ENCODE results near the gene RIBC2. TPM values are rescaled to one million over a fixed set of nuclear protein-coding genes. Genes with fewer than 3 reads are reported as not detected.
A peak's percentile ranks its signal among the peaks of the same experiment; 100 is the strongest.
"Not testable (repeated sequence)": the region's sequence is repeated elsewhere in the genome, so short reads cannot be mapped to it uniquely, and the experiment has no call there.

RIBC2 gene
- polyA plus RNA-seq, 4 donors: 3.4 to 7.5 (median 7.4) TPM

- DNase-seq (ENCODE audit: low read depth in 4 of 4, low spot score in 3 of 4): no peak
Observed at GRCh38 chr22:45446216-45446615, 32.7 kb downstream of the RIBC2 start.

- not testable (repeated sequence) for DNase-seq (ENCODE audit: low read depth in 4 of 4, low spot score in 3 of 4)
Observed at GRCh38 chr22:45447596-45447995, 34.1 kb downstream of the RIBC2 start.

- no peak for DNase-seq (ENCODE audit: low read depth in 4 of 4, low spot score in 3 of 4)
Observed at GRCh38 chr22:45448431-45448830, 34.9 kb downstream of the RIBC2 start.

- DNase-seq (ENCODE audit: low read depth in 4 of 4, low spot score in 3 of 4): not testable (repeated sequence)
Observed at GRCh38 chr22:45449442-45449841, 35.9 kb downstream of the RIBC2 start.

DNA sequence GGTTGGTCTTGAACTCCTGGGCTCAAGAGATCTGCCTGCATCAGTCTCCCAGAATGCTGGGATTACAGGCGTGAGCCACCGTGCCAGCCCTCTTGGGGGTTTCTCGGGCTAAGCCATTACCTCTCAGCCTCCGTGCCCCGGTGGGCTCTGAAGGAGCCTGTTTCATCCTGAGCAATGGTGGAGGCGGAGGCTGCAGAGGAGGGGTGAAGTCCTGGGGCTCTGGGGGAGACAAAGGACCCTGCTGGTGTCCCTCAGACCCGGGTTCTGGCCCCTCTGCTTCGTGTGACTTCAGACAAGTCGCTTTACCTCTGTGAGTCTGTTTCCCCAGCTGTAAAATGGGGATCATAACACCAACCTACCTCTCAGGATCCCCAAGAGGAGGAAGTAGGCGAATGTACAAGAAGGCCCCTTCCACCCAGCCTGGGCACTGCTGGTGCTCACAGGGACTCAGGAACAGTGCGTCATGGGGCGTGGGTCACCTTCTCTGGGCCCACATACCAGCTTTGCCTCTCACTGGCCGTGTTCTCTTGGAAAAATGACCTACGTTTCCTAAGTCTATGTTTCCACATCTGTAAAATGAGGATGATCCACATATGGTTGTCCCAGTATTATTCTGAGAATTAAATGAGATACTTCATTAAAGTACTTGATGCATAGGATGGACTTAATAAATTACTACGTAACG, 36.8 kb downstream of the RIBC2 start:
- DNase-seq (ENCODE audit: low read depth in 4 of 4, low spot score in 3 of 4): no peak

GRCh38 chr22:45450921-45451651, 37.6 kb downstream of the RIBC2 start:
- no peak for DNase-seq (ENCODE audit: low read depth in 4 of 4, low spot score in 3 of 4)

DNA sequence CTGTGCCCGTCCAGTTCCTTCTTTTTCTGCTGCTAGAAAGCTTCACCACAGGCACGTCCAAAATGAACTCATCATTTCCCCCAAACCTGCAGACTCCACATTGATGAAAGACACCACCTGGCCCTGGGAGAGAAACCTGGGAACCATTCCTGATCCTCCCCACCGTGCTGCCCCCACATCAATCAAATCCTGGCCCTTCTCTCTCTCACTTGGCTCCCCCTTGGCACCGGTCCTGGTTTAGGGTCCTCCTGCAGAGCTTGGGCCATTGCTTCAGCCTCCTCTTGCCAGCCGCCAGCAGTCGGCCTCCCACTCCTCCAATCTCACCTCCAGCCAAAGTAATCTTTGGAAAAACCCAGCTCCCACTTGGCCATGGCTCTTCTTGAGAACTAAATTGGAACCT, 38.5 kb downstream of the RIBC2 start:
- no peak for DNase-seq (ENCODE audit: low read depth in 4 of 4, low spot score in 3 of 4)

DNA sequence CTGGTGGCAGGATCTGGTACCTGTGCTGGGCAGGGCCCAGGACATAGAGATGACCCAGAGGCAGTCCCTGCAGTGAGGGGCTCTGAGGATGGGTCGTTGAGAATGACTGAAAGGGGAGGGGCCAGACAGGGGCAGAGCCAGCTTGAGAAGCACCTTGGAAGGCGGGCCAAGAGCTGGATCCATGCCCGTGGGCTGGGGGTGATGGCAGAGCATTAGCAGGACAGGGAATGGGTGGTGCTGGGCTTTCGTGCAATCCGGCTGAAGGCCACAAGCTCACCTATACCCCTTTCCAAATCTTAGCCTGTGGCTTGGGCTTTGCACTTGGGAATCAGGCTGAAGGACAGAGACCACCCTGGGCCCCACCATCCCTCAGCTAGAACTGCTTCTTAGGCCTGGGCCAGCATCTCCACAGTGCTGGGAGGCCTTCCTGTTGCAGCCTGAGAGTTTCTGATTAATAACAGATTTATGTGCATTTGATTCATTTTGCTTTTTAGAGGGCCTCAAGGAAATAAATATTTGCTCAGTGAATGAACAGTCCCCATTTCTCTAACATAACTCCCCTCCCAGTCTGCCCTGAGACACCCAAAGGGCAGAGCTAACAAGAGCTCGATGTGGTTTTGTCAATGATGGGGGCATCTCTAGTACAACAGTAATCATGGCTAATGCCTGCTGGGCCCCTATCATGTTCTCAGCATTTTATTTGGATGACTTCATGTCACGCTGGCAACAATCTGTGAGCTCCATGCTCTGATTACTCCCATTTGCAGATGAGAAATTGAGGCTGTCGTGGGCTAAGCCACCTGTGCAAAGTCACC, 39.3 kb downstream of the RIBC2 start:
- DNase-seq (ENCODE audit: low read depth in 4 of 4, low spot score in 3 of 4): no peak

DNA sequence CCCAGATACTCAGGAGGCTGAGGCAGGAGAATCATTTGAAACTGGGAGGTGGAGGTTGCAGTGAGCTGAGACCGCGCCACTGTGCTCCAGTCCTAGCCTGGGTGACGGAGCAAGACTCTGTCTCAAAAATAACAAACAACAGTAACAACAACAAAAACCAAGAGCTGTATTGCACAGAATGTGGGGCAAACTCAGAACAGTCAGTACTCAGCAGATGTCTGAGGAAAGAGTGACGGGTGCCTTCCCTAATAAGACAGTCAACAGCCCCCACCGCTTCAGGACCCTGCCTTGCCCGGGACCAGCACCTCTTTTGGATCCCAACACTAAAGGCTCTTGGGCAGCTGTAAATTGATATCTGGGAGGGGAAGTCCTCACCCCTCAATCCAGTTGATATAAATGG, 40.3 kb downstream of the RIBC2 start:
- DNase-seq (ENCODE audit: low read depth in 4 of 4, low spot score in 3 of 4): no peak

DNA sequence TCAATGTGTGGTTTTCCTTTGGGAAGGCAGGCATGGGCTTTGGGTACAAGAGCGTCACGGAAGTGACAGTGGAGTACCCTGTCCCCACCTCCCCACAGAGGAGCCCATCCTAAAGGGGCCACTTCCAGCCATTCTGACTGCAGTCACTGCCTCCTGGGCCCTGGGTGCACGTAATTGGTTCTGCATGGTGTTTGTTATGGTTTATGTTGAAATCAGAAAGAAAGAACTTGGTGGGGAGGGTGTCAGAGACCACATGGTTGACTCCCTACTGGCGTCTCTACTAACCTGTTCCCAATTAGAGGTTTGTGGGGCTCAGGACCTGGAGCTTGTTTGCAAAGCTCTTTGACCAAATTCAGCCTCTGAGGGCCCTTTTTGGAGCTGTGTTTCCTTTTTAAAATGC, 40.8 kb downstream of the RIBC2 start:
- no peak for DNase-seq (ENCODE audit: low read depth in 4 of 4, low spot score in 3 of 4)

DNA sequence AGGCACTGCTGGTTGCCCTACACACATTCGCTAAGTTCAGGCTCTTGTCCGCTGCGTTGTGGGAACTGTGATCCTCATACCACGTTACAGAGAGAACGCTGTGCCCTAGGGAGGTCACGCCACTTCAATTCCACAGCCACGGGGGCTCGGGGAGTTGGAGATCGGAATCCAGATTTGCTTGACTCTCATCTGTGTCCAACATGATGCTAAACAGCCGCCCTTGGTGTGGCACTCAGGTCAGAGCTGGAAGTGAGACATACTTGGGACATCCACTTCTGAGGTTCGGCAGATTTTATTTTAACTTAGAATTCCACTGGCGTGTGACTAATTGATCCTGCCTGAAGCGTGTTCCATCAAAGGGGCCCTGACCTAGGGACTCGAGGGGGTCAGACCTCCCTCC, 41.7 kb downstream of the RIBC2 start:
- no peak for DNase-seq (ENCODE audit: low read depth in 4 of 4, low spot score in 3 of 4)

DNA sequence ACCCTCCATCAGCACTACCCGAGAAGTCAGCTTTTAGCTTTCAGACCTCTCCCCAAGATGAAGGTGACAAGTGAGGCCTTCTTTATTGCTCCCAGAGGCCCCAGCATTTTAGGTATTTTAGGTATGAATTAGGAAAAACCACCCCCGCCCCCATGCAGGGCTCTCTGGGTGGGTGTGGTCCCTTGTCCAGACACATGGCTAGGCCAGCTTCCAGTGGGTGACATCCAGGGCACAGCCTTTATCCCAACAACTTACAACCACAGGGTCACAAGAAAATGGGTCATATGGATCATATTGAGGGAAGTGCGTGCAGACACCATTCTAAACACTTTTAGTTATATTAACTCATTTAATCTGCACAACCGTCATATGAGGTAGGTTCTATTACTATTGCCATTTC, 42.1 kb downstream of the RIBC2 start:
- DNase-seq (ENCODE audit: low read depth in 4 of 4, low spot score in 3 of 4): no peak

DNA sequence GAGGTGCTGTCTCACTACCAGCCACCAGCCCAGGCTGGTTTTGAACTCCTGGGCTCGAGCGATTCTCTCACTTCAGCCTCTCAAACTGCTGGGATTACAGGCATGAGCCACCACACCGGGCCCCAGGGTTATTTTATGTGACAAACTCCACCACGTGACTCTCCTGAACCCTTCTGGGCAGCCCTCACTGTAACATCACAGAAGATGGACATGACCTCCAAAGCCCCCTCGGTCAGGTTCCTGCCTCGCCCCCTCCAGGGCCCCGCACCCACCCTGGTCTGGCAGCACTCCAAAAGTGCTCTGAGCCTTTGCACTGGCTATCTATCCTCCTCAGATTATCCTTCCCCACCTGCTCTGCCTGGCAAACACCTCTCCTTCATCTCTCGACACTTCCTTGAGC, 43.3 kb downstream of the RIBC2 start:
- DNase-seq (ENCODE audit: low read depth in 4 of 4, low spot score in 3 of 4): no peak

GRCh38 chr22:45458532-45458931, 45.0 kb downstream of the RIBC2 start:
- no peak for DNase-seq (ENCODE audit: low read depth in 4 of 4, low spot score in 3 of 4)

- DNase-seq (ENCODE audit: low read depth in 4 of 4, low spot score in 3 of 4): no peak
Observed at GRCh38 chr22:45459235-45459634, 45.7 kb downstream of the RIBC2 start.

- DNase-seq (ENCODE audit: low read depth in 4 of 4, low spot score in 3 of 4): peak; percentile 68 to 76 (median 72)
Observed at GRCh38 chr22:45460288-45461109, 47.0 kb downstream of the RIBC2 start.

GRCh38 chr22:45462034-45462655, 48.7 kb downstream of the RIBC2 start:
- no peak for DNase-seq (ENCODE audit: low read depth in 4 of 4, low spot score in 3 of 4)

DNA sequence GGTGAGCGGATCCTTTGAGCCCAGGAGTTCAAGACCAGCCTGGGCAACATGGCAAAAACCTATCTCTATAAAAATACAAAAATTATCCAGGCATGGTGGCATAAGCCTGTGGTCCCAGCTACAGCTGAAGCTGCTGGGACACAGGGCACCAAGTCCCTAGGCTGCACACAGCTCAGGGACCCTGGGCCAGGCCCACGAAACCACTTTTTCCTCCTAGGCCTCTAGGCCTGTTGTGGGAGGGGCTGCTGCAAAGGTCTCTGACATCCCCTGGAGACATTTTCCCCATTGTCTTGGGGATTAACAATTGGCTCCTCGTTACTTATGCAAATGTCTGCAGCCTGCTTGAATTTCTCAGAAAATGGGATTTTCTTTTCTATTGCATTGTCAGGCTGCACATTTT, 50.2 kb downstream of the RIBC2 start:
- DNase-seq (ENCODE audit: low read depth in 4 of 4, low spot score in 3 of 4): not testable (repeated sequence)

DNA sequence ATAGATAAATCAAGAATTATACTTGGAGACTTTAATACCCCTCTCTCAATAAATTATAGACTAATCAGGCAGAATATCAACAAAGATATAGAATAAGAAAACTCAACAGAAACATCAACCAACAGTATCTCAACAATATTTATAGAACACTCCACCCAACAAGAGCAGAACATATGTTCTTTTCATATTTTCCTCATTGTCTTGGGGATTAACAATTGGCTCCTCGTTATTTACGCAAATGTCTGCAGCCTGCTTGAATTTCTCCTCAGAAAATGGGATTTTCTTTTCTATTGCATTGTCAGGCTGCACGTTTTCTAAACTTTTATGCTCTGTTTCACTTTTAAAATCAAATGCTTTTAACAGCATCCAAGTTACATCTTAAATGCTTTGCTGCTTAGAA, 52.1 kb downstream of the RIBC2 start:
- no peak for DNase-seq (ENCODE audit: low read depth in 4 of 4, low spot score in 3 of 4)

DNA sequence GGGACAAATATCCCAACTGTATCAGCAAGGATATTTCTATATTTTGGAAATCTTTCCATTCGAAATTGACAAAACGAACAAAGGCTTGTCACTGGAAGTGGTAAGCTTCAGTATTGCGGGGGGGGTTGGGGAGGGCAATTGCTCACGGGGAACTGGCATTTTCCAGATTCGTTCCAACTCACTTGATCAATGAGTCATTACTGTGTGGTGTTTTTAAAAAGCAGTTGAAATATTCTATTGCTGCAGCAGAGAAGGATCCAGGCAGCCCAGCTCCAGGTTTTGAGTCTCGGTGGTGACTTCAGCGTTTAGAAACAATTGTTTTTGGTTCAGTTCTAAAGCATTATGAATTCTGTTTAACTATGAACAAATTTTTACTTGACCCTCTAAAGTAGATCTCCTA, 55.4 kb downstream of the RIBC2 start:
- DNase-seq (ENCODE audit: low read depth in 4 of 4, low spot score in 3 of 4): no peak
